HG02840 (cell line): ENCODE measurements around the gene TUBA3E.
"Not testable (repeated sequence)": the region's sequence is repeated elsewhere in the genome, so short reads cannot be mapped to it uniquely, and the experiment has no call there.

ENCODE experiments used
- ATAC-seq: cut with Tn5 transposase; IDR thresholded peaks from one replicate; pipeline ENCODE4 v1.9.1; 2021; ENCODE audit warnings: mild to moderate bottlenecking, moderate library complexity, moderate number of reproducible peaks; ENCODE audit not compliant: unreplicated experiment, low FRiP score

TUBA3E gene

DNA sequence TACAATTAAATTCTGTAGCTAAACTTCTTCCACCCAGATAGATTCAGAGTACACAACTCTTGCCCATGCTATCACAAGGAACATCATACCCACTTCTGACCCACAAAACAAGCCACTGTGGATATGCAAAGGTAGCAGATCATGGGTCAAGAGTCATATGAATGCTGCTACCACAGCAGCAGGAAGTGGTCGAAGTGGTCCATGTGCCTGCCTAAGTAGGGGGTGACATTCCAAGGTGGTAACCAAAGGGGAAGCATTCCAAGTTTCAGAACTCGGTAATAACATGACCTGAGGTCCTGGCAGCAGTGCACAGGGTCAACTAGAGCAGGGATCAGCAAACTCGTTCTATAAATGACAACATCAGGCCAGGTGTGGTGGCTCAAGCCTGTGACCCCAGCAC is 5.8 kb downstream of the TUBA3E start:
- ATAC-seq: not testable (repeated sequence)

DNA sequence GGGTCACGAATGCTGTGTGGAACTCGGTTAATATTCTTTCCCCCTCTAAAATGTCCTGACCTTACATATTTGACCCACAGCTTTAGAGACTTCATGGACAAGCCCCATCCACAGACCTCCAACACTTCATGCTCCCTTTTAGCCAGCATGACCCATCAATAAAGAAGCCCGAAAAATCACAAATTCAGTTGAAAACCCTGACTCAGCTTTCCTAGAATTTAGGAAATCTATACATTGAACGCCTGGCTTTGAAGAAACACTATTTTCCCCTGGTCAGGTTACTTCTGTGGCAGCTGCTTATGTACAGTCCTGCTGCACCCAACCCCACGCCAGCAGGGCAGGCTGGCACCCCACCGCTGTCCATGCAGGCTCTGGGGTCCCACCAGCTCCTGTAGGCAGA is 6.9 kb downstream of the TUBA3E start:
- not testable (repeated sequence) for ATAC-seq

DNA sequence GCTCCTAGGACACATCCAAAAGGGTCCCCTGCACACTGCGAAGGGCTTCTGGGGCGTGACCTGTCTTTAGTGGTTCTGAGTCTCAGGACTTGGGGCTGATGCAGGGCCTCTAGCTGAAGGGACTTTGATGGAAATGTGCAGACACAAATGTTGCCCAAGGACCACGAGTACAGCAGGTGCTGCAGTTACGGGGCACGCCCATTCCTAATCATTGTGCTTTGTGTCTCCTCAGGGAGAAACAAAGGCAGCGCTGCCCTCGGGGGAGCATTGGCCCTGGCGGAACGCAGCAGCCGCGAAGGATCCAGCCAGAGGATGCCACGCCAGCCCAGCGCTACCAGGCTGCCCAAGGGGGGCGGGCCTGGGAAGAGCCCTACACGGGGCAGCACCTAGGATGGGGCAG is 8.0 kb downstream of the TUBA3E start:
- no peak for ATAC-seq

DNA sequence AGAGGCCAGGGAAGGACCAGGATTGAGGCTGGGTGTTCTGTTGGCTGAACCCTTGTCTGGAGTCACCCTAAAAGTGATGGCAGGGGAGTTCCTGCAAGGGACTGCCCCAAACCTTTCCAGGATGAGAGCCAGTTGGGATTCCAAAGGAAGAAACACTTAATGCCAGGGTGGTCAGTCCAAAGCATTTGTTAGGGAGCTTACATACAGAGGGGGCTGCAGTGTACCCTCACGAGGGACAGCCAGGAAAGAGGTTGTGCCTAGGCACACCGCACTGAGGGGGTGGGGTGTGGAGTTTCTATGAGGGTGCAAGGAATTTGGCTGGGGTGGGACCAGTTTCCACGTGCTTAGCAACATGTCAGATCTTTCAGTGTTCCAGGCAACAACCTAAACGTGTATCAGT is 9.3 kb downstream of the TUBA3E start:
- not testable (repeated sequence) for ATAC-seq

DNA sequence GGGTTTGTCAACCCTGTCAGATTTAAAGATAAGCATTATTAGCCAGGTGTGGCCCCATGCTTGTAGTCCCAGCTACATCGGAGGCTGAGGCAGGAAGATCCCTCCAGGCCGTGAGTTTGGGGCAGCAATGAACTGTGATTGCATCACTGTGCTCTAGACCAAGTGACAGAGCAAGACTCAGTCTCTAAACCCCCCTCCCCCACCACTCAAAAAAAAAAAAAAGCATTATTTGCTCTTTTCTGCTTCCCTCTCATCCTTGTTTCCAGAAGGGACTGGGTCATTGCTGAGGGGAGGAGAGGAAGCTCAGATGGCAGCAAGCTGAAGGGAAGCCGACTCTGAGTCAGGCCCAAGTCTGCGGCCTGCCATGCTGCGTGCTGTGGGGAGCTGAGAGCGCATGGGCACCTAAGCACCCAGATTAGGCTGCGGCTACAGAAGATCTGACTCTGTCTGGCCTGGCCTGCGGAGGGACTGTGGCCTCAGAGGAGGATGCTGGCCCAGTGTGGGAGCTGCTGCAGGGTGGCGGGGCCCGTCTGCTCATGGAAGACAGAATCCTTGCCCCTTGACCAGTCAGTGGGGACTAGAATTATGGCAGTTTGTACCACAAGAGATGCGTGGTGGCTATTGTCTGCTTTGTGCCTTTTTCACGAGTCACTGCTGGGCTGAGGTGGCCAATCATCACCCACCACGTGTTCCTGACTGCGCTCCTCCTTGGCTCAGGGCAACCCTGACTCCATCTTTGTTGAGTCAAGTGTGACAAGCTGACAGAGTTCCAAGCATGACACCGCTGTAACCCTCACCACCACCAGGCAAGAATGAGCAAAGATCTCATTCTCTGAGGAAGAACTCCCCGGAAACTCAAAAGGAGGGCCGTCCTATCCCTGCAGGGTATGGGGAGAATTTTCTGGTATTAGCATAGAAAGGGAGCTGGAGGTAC is 10.1 kb downstream of the TUBA3E start:
- ATAC-seq: not testable (repeated sequence)

DNA sequence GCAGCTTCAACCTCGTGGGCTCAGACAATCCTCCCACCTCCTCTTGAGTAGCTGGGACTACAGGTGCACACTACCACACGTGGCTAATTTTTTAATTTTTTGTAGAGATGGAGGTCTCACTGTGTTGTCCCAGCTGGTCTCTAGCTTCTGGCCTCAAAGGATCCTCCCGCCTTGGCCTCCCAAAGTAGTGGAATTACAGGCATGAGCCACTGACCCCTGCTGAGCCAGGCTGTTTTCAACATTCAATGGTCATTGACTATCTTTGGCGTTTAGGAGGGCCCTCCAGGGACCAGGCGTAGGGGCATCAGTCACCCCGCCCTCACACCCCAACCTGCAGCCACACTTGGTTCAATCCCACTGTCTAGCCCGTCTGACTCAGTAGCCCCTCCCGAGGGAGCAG is 11.0 kb downstream of the TUBA3E start:
- ATAC-seq: no peak

DNA sequence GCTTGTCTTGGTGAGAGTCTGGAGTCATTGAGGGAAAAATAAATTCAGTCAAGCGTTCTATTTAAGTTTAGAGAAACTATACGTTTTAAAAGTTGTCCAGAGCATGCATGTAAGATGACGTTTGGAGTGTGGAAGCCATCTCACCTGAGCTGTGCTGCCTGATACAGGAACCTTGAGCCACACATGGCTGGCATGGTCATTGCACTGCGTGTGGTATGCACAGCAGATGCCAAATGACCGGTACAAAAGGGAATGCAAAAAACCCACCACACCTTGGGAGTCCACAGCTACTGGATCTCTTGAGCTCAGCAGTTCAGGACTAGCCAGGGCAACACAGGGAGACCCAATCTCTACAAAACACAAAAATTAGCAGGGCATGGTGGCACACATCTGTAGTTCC is 11.8 kb downstream of the TUBA3E start:
- ATAC-seq: no peak

DNA sequence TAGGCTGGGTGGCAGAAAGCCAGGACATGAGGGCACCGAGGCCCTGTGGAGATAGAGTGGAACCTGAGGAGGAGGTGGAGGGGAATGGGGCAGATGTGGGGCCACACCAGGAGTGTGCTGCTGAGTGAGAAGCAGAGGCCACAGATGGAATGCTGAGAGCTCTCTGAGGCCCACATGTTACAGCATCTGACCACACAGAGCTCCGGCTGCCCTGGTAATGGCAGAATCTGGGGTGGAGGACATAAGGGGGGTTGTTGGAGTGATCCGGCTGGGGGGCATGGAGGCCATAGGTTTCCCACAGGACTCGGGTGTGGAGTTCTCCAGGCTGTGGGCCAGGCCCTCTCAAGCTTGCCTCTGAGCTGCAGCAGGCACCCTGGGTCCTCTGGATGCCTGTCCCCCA is 12.3 kb downstream of the TUBA3E start:
- ATAC-seq: no peak

DNA sequence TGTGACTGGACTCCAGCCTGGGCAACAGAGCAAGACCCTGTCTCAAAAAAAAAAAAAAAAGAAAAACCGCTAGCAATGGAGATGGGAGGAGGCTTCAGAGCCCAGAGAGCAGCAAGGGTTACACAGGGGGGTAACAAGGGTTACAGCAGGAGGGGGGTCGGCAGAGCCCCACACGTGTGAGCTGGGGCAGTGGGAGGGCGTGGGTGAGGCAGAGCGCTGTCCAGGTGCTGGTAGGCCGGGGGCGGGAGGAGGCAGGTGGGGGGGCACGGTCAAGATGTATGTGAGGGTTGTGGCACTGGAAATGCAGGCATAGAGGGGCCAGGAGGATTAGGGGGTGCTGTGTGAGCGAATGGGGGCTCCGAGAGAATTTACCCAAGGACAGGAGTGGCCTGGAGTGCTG is 12.8 kb downstream of the TUBA3E start:
- ATAC-seq: no peak

DNA sequence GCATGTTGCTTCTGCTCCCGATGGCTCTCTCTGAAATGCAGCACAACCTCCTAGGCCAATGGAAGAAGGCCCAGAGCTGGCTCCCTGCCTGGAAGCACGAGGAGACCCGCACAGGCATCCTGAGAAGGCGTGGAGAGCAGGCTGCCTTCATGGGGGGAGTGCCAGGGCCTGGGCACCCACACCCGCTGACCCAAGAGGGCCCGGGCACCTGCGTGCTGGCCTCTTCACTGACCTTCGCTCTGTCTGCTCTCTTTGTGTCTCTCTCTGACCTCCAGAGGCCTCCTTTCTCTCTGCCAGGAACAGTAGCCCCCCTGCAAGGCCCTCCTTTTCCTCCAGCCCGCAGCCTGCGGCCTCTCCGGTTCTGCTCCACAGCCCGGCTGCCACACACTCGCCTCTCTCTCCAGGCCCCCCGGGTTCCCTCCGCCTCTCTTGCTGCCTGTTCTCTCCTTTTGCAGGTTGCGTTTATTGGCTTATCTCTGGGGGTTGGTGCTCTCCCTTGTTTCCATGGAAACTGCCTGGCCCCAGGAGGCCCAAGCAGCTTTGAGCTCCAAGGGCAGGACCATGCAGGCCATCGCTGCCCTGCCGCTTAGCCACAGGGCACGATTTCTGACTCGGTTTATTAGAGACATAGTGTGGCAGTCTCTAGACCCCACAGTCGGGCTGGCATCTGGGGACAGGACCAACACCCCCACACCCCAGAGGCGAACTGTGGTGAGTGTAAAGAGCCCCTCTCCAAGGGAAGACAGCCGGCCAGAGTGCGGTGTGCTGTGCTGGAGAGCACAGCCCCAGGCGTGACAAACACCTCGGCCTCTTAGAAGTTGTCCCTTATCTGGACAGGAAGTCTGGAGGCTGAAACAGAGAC is 14.5 kb downstream of the TUBA3E start:
- ATAC-seq: no peak

DNA sequence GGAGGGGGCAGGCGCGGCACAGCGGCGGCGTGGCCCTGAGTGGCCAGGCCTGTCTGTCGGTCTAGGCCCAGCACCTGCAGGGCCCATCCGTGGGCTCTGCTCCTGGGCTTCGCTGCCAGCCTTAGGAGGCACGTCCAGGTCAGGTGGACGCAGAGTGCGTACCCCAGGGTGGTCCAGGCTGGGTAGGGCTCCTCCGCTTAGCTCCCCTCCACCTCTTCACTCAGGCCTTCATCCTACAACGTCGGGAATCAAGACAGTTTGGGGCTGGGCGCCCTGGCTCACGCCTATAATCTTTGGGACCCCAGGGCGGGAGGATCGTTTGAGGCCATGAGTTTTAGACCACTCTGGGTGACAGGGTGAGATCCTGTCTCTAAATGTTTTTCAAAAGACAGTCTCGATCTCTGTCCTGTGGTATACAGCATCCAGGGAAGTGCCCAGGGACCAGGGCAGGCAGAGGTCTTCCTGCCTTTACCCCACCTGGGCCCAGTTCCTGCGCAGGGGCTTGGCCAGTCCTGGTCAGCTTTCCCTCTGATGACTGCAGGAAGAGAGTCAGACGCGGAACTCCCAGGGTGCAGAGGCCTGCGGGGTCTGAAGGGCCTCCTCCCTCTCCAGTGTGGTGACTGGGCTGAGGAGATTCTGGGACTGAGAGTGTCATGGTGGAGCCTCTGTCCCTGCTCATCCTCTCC is 15.3 kb downstream of the TUBA3E start:
- ATAC-seq: not testable (repeated sequence)

DNA sequence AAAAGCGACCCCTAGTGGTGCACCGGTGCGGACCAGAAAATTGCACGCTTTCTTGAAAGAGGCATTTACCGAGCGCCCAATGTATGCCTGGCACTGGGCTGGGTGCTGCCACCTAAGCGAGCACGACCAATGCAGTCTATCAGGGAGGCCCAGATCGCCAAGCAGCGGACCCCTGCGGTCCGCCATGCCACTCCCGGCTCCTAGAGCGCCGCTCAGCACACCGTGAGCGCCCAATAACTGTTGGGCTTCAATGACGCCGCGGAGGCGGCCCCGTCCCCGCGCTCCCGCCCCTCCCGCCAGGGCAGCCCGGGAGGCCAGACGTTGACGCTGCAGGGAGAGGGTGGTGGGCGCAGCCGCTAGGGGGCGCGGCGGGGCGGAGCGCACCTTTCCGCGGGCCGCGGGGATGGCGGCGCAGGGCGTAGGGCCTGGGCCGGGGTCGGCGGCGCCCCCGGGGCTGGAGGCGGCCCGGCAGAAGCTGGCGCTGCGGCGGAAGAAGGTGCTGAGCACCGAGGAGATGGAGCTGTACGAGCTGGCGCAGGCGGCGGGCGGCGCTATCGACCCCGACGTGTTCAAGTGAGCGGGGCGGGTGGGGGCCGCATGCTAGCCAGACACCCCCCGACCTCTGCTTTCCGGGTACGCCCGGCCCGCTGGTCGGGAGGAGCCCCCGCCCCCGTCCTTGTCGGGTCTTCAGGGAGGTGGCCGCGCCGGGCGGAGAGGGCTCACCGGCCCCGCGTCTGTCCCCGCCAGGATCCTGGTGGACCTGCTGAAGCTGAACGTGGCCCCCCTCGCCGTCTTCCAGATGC is 16.2 kb downstream of the TUBA3E start, which contains the start of gene MZT2B:
TSS of gene MZT2B (plus strand) at position 383 of the 803 bp plus-strand sequence. CDS start at position 404, 21 bp downstream.
- peak; percentile 77 for ATAC-seq

DNA sequence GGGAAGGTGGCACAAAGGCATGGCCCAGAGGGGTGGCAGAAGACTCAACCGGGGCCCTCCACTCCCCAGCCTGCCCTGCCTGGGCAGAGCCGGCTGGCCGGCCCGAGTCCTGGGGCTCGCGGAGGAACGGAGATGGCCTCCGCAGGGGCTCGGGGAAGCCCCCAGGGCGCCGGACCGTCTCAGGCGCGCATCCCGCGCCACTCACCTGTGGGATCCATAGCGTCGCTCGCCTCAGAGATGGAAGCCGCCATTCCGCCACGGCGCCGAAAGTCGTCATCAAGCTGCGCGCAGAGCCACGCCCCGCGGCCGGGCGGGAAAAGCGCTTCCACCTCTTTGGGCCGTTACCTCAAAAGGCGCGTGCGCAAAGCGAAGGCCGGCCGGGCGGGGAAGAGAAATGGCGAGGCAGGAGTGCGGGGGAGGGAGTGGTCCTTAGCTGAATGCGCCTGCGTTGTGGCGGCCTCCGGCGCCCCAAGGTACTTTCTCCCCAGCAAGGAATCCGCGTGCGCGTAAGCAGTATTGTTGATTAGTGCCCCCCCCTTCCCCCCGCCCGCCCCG is 16.8 kb downstream of the TUBA3E start, which contains the start of gene SMPD4:
TSS of gene SMPD4 (minus strand) at position 278 of the 555 bp plus-strand sequence. CDS start 5,010 bp downstream, outside the sequence.
- peak; percentile 51 for ATAC-seq

DNA sequence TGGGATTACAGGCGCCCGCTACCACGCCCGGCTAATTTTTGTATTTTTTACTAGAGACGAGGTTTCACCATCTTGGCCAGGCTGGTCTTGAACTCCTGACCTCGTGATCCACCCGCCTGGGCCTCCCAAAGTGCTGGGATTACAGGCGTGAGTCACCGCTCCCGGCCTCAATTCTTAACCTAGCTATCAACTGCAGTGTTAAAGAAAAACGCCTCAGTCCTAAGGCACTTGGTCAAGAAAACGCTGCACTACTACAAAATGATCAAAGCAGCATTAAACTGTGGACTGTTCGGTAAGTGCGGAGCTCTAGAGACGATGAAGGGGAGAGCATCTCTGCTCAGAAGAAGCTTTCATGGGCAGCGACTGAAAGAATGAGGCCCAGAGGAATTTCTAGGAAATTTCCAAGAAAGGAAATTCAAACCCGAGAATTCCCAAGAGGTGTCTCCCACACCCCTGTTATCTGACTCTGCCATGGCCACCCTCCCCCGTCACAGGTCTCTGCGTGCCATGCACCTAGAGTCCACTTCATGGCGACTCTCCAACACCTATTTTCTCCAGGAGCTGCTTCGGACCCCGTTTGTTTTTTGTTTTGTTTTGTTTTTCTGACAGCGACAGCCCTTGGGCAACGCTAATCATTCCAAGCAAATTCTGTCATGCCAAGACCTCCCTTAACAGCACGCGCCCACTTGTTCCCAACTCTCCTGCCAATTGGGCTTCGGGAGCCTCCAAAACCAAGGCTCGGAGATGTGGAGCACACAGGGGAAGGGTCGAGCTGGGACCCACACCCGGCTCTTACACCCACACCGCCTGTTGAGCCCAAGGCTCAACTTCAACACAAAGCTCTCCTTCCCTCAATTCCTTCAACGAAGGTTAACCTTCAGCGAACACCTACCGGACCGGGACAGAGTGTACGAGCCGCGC is 17.6 kb downstream of the TUBA3E start:
- ATAC-seq: not testable (repeated sequence)

DNA sequence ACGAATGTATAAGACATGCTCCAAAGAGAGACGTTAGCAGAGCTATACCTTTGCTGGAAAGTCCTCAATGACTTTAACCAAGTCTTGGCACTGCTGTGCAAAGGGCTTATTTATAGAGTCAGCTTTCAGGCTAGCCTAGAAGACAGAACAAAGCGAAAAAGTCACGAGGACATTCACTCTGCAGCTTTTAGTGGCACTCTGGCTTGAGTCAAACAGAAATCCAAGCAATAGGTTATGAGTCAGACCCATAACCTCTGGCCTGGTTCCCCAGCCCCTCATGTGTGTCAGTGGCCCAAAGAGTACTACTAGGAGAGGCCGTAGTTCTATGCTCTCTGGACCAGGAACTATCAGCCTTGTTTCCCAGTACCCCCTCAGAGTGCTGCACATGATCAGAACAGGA is 23.4 kb downstream of the TUBA3E start:
- ATAC-seq: not testable (repeated sequence)

DNA sequence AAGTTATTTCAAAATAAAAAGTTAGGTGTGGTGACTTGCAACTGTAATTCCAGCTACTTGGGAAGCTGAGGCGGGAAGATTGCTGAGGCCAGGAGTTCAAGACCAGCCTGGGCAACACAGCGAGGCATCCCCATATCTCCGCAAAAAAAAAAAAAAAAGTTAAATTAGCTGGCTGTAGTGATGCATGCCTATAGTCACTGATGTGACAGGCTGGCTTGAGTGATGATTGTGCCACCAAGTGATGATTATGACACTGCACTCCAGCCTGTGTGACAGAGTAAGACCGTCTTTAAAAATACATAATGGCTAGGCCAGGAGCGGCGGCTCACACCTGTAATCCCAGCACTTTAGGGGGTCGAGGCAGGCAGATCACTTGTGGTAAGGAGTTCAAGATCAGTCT is 28.3 kb downstream of the TUBA3E start:
- no peak for ATAC-seq

DNA sequence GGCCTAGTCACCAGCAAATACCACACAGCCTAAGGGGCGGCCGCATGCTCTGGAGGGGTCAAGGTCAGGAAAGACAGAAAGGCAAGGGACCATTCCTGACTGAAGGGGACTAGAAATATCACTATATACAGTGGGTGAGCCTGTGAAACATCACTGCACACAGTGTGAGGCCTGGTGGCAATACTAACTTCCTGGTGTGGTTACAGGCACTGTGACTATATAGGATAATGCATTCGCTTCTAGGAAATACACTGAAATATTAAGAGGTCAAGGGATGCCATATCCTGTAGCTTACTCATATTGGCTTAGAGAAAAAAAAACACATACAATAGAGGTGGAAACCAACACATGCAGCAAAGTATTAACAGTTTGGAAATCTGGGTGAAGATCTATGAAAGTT is 29.1 kb downstream of the TUBA3E start:
- ATAC-seq: not testable (repeated sequence)

DNA sequence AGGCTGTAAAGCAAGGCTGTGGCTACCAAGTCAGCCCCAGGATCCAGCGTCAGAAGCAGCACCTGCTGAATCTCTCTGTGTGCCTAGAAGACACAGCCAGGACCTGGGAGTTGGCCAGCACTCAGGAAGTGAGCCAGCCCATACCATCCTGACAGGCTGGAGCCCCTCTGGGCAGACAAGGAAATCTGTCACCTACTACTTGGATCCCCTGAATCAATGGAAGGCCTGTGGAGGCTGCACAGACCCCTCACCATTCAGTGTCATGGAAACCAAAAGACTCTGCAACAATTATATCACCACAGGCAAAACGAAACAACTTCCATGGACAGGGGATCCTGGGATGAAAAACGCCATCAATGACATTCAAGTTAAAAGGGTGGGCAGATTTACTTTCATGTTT is 31.6 kb downstream of the TUBA3E start:
- not testable (repeated sequence) for ATAC-seq
